Medulla oblongata (tissue), 1 donor: ENCODE measurements around the gene MCM6.
"Not testable (repeated sequence)": the region's sequence is repeated elsewhere in the genome, so short reads cannot be mapped to it uniquely, and the experiment has no call there.

Source experiments
- DNase-seq: peaks from one replicate; pipeline ENCODE4 v3.0.0-alpha.2; 2015; ENCODE audit errors: extremely low spot score

The MCM6 gene

GRCh38 chr2:135876066-135876711 lies at the start of gene MCM6:
MCM6 (minus strand) TSS chr2:135876443; CDS start chr2:135876365, 78 bp downstream.
- DNase-seq: peak; percentile 98

- no peak for DNase-seq
Observed at GRCh38 chr2:135925571-135925970, 49.3 kb upstream of the MCM6 start.

GRCh38 chr2:135916207-135916606 lies 40.0 kb upstream of the MCM6 start:
- DNase-seq: peak; percentile 80

- DNase-seq: no peak
Observed at GRCh38 chr2:135914485-135914884, 38.2 kb upstream of the MCM6 start.

GRCh38 chr2:135913727-135914365 lies 37.6 kb upstream of the MCM6 start:
- DNase-seq: peak; percentile 74

- DNase-seq: no peak
Observed at GRCh38 chr2:135909976-135910375, 33.7 kb upstream of the MCM6 start.

GRCh38 chr2:135905679-135906078 lies 29.4 kb upstream of the MCM6 start:
- no peak for DNase-seq

GRCh38 chr2:135904341-135904989 lies 28.2 kb upstream of the MCM6 start:
- DNase-seq: peak; percentile 45

GRCh38 chr2:135903650-135904049 lies 27.4 kb upstream of the MCM6 start:
- DNase-seq: no peak

- DNase-seq: no peak
Observed at GRCh38 chr2:135899567-135899966, 23.3 kb upstream of the MCM6 start.

- no peak for DNase-seq
Observed at GRCh38 chr2:135898234-135898786, 22.1 kb upstream of the MCM6 start.

- no peak for DNase-seq
Observed at GRCh38 chr2:135894930-135895329, 18.7 kb upstream of the MCM6 start.

GRCh38 chr2:135893374-135893794 lies 17.1 kb upstream of the MCM6 start:
- no peak for DNase-seq

GRCh38 chr2:135890835-135891234 lies 14.6 kb upstream of the MCM6 start:
- peak; percentile 55 for DNase-seq

- no peak for DNase-seq
Observed at GRCh38 chr2:135890149-135890548, 13.9 kb upstream of the MCM6 start.

GRCh38 chr2:135888587-135888986 lies 12.3 kb upstream of the MCM6 start:
- not testable (repeated sequence) for DNase-seq

- no peak for DNase-seq
Observed at GRCh38 chr2:135885709-135886108, 9.5 kb upstream of the MCM6 start.

- no peak for DNase-seq
Observed at GRCh38 chr2:135882415-135882814, 6.2 kb upstream of the MCM6 start.

- not testable (repeated sequence) for DNase-seq
Observed at GRCh38 chr2:135876770-135877169, 527 bp upstream of the MCM6 start.

GRCh38 chr2:135875491-135876065 lies 665 bp downstream of the MCM6 start:
- DNase-seq: peak; percentile 26

- no peak for DNase-seq
Observed at GRCh38 chr2:135874777-135875365, 1.4 kb downstream of the MCM6 start.

GRCh38 chr2:135870571-135870970 lies 5.7 kb downstream of the MCM6 start:
- DNase-seq: no peak
